Left lung (tissue), 10 donors: ENCODE results near the gene CMTM6. TPM values are rescaled to one million over a fixed set of nuclear protein-coding genes. Genes with fewer than 3 reads are reported as not detected.

Experiments
- ATAC-seq: fragments of 200-7000 bp; cut with Tn5 transposase; one replicate; pipeline ENCODE4 v1.9.1; 2020; ENCODE audit warnings: moderate library complexity
- DNase-seq, 4 donors: peaks; one replicate each; pipeline ENCODE4 v3.0.0-alpha.2; 2013 to 2020
- H3K27ac ChIP-seq, 2 donors: fragments of 200-600 bp; sonication (generic) in 1 of 2; one replicate each; pipeline versions ENCODE4 v1.5.0 to v1.8.0; 2020 to 2021
- H3K27me3 ChIP-seq, 2 donors: fragments of 200-600 bp; sonication (generic) in 1 of 2; one replicate each; pipeline versions ENCODE4 v1.5.0 to v1.8.0; 2020 to 2021
- H3K36me3 ChIP-seq, 2 donors: fragments of 200-600 bp; sonication (generic) in 1 of 2; one replicate each; pipeline versions ENCODE4 v1.5.0 to v1.8.0; 2020 to 2021
- H3K4me1 ChIP-seq, 2 donors: fragments of 200-600 bp; one replicate each; pipeline ENCODE4 v1.8.0; 2021
- H3K4me3 ChIP-seq, 2 donors: fragments of 200-600 bp; sonication (generic) in 1 of 2; one replicate each; pipeline versions ENCODE4 v1.5.0 to v1.8.0; 2020 to 2021; ENCODE audit warnings: mild to moderate bottlenecking in 1 of 2
- H3K9me3 ChIP-seq, 2 donors: fragments of 200-600 bp; sonication (generic) in 1 of 2; one replicate each; pipeline versions ENCODE4 v1.5.0 to v1.8.0; 2020 to 2021
- CTCF ChIP-seq, 2 donors: fragments of 200-600 bp; sonication (generic) in 1 of 2; IDR thresholded peaks; one replicate each; pipeline versions ENCODE4 v1.5.0 to v1.8.0; 2021; ENCODE audit warnings: antibody characterized with exemption in 2 of 2
- intact Hi-C, 2 donors: fragments of 100-400 bp; cut with DNase I; formaldehyde crosslinking; loops; one replicate each; pipeline versions ENCODE4 v1.11.2 to v1.14.2; 2022
- polyA plus RNA-seq, 6 donors: library from polyadenylated mRNA; unstranded; fragments of 120-200 nt; gene quantifications; one replicate each; pipeline ENCODE4 v1.2.1, GENCODE V29; 2013; ENCODE audit not compliant: insufficient read length in 6 of 6
- total RNA-seq, 2 donors: library from RNA; stranded (reverse); fragmentation: NEBNext Ultra II Directional; extraction: Animal tissue kit (Norgen Biotek cat#: 25700); gene quantifications; one replicate each; pipeline ENCODE4 v1.2.1, GENCODE V29; 2021
- donor health status: DM: no; HTN: yes; CAD: no.
- donor health status: DM: no; HTN: no; CAD: no.

Gene CMTM6
- total and polyA plus RNA-seq, 8 donors, result 67.9 to 91.2 (median 75.0) TPM

- DNase-seq (no peak), ATAC-seq (no peak)
- peaks cover 0 to 77% of the 10 kb centered on the region in 2 donors for H3K36me3 ChIP-seq
Measured at GRCh38 chr3:32450992-32451659, 51.5 kb downstream of the CMTM6 start.

GRCh38 chr3:32450426-32450825, 52.2 kb downstream of the CMTM6 start:
- H3K4me1 ChIP-seq, result peaks cover 5 to 15% of the 10 kb centered on the region in 2 donors
- intact Hi-C loops, result no loop called here
- DNase-seq, result no peak

More at GRCh38 chr3:32450992-32451659, 51.5 kb downstream of the CMTM6 start:
- H3K4me1 ChIP-seq, result peaks cover 5 to 18% of the 10 kb centered on the region in 2 donors
- H3K9me3 ChIP-seq, result no peaks in the 10 kb centered on the region
- H3K27ac ChIP-seq, result no peak overlapping the region
- TF ChIP-seq CTCF (IDR thresholded peaks at IDR 0.05), result no peak
- no peak overlapping the region for H3K4me3 ChIP-seq
- intact Hi-C loops, result no loop called here
- H3K27me3 ChIP-seq, result no peaks in the 10 kb centered on the region

GRCh38 chr3:32449691-32450090, 53.0 kb downstream of the CMTM6 start:
- Histone ChIP-seq H3K4me3 (no peak overlapping the region), H3K27ac (no peak overlapping the region), H3K36me3 (peaks cover 0 to 63% of the 10 kb centered on the region in 2 donors)

More at GRCh38 chr3:32450426-32450825, 52.2 kb downstream of the CMTM6 start:
- no peak overlapping the region for H3K27ac ChIP-seq
- H3K27me3 ChIP-seq, result no peaks in the 10 kb centered on the region
- ATAC-seq, result no peak
- H3K36me3 ChIP-seq, result peaks cover 0 to 70% of the 10 kb centered on the region in 2 donors
- no peaks in the 10 kb centered on the region for H3K9me3 ChIP-seq
- no peak for TF ChIP-seq CTCF (IDR thresholded peaks at IDR 0.05)
- H3K4me3 ChIP-seq, result no peak overlapping the region

GRCh38 chr3:32448686-32449474, 53.8 kb downstream of the CMTM6 start:
- Histone ChIP-seq H3K36me3 (peaks cover 0 to 55% of the 10 kb centered on the region in 2 donors), H3K9me3 (no peaks in the 10 kb centered on the region), H3K27ac (peak overlapping the region in 1 of 2 donors; percentile 53), H3K4me1 (peaks cover 5 to 15% of the 10 kb centered on the region in 2 donors), H3K27me3 (no peaks in the 10 kb centered on the region), H3K4me3 (no peak overlapping the region)
- intact Hi-C loops, result no loop called here
- no peak for TF ChIP-seq CTCF (IDR thresholded peaks at IDR 0.05)
- DNase-seq (peak in 3 of 4 donors; percentile 55 to 84 (median 56)), ATAC-seq (peak; percentile 89)

More at GRCh38 chr3:32449691-32450090, 53.0 kb downstream of the CMTM6 start:
- ATAC-seq, result no peak
- intact Hi-C loops, result no loop called here
- Histone ChIP-seq H3K9me3 (no peaks in the 10 kb centered on the region), H3K4me1 (peaks cover 5 to 15% of the 10 kb centered on the region in 2 donors), H3K27me3 (no peaks in the 10 kb centered on the region)
- no peak for TF ChIP-seq CTCF (IDR thresholded peaks at IDR 0.05)
- DNase-seq, result no peak

GRCh38 chr3:32447865-32448400, 54.7 kb downstream of the CMTM6 start:
- intact Hi-C loops, result no loop called here
- H3K4me3 ChIP-seq, result no peak overlapping the region
- H3K36me3 ChIP-seq, result peaks cover 0 to 48% of the 10 kb centered on the region in 2 donors
- H3K4me1 ChIP-seq, result peaks cover 5 to 21% of the 10 kb centered on the region in 2 donors
- TF ChIP-seq CTCF (IDR thresholded peaks at IDR 0.05), result no peak
- ATAC-seq (no peak), DNase-seq (no peak)
- no peaks in the 10 kb centered on the region for H3K27me3 ChIP-seq
- no peaks in the 10 kb centered on the region for H3K9me3 ChIP-seq
- peak overlapping the region in 1 of 2 donors; percentile 53 for H3K27ac ChIP-seq
